DND-41 (cell line): Measurements from ENCODE around the gene CFD.

Source experiments
- ATAC-seq: fragments of 200-7000 bp; cut with Tn5 transposase; 3 replicates; pipeline ENCODE4 v1.9.1; 2021; ENCODE audit warnings: low read depth; ENCODE audit not compliant: insufficient read depth
- DNase-seq: peaks from one replicate; pipeline ENCODE4 v3.0.0-alpha.2; 2020
- H2AFZ ChIP-seq: 2 replicates; pipeline ENCODE4 v1.6.0; 2012; ENCODE audit warnings: low read depth, low read length
- H3K27ac ChIP-seq: 2 replicates; pipeline ENCODE4 v1.5.1; 2012; ENCODE audit warnings: low read length, inconsistent platforms
- H3K27me3 ChIP-seq: fragments of 200-600 bp; sonication (generic); 2 replicates; pipeline ENCODE4 v1.6.0; 2012; ENCODE audit warnings: low read length, mild to moderate bottlenecking, inconsistent platforms; ENCODE audit not compliant: insufficient read depth, poor library complexity
- H3K36me3 ChIP-seq: 2 replicates; pipeline ENCODE4 v1.5.1; 2012; ENCODE audit warnings: low read length, inconsistent platforms; ENCODE audit not compliant: insufficient read depth
- H3K4me1 ChIP-seq: 2 replicates; pipeline ENCODE4 v1.5.1; 2012; ENCODE audit warnings: mild to moderate bottlenecking, low read length; ENCODE audit not compliant: insufficient read depth
- H3K4me2 ChIP-seq: 2 replicates; pipeline ENCODE4 v1.6.0; 2012; ENCODE audit warnings: mild to moderate bottlenecking, moderate library complexity, low read length, inconsistent platforms; ENCODE audit not compliant: insufficient read depth
- H3K4me3 ChIP-seq, 2 experiments: fragments of 200-600 bp in 1 of 2; shearing (Covaris generic) in 1 of 2; 2 replicates each; pipeline ENCODE4 v1.5.1; 2012 to 2016; ENCODE audit warnings: inconsistent platforms in 2 of 2, low read length in 2 of 2, mild to moderate bottlenecking in 2 of 2, low read depth in 1 of 2, moderate library complexity in 1 of 2
- H3K79me2 ChIP-seq: 2 replicates; pipeline ENCODE4 v1.6.0; 2012; ENCODE audit warnings: low read length, inconsistent platforms; ENCODE audit not compliant: insufficient read depth
- H3K9ac ChIP-seq: 2 replicates; pipeline ENCODE4 v1.6.0; 2012; ENCODE audit warnings: low read depth, mild to moderate bottlenecking, inconsistent platforms, low read length, moderate library complexity
- H3K9me3 ChIP-seq: 2 replicates; pipeline ENCODE4 v1.5.1; 2012; ENCODE audit warnings: low read length, moderate library complexity, mild to moderate bottlenecking, inconsistent platforms; ENCODE audit not compliant: insufficient read depth, severe bottlenecking
- H4K20me1 ChIP-seq: 2 replicates; pipeline ENCODE4 v1.6.0; 2012; ENCODE audit warnings: low read length; ENCODE audit not compliant: insufficient read depth
- EZH2 ChIP-seq: IDR thresholded peaks from 3 replicates; pipeline ENCODE4 v1.6.1; 2012; ENCODE audit warnings: borderline replicate concordance, low read depth, mild to moderate bottlenecking, moderate library complexity, low read length, inconsistent platforms; ENCODE audit not compliant: severe bottlenecking
- TF ChIP-seq, protein P1 (sequence below): IDR thresholded peaks from 2 replicates; pipeline ENCODE4 v1.5.1; 2012; ENCODE audit warnings: borderline replicate concordance, low read length, moderate library complexity, mild to moderate bottlenecking; ENCODE audit not compliant: poor library complexity, severe bottlenecking; ENCODE audit errors: extremely low read depth

CFD gene

GRCh38 chr19:855566-856120 lies 3.8 kb upstream of the CFD start:
- Histone ChIP-seq H3K9ac (no peak overlapping the region), H3K4me2 (no peak overlapping the region), H2AFZ (no peak overlapping the region), H3K79me2 (no peaks in the 10 kb centered on the region), H3K9me3 (no peaks in the 10 kb centered on the region), H3K4me3 (no peak overlapping the region), H3K27me3 (no peaks in the 10 kb centered on the region), H3K4me1 (no peaks in the 10 kb centered on the region), H4K20me1 (no peaks in the 10 kb centered on the region), H3K27ac (no peak overlapping the region), H3K36me3 (no peaks in the 10 kb centered on the region)
- no peak for ATAC-seq
- no peak for DNase-seq
- TF ChIP-seq EZH2: no peak
- TF ChIP-seq, protein P1, sequence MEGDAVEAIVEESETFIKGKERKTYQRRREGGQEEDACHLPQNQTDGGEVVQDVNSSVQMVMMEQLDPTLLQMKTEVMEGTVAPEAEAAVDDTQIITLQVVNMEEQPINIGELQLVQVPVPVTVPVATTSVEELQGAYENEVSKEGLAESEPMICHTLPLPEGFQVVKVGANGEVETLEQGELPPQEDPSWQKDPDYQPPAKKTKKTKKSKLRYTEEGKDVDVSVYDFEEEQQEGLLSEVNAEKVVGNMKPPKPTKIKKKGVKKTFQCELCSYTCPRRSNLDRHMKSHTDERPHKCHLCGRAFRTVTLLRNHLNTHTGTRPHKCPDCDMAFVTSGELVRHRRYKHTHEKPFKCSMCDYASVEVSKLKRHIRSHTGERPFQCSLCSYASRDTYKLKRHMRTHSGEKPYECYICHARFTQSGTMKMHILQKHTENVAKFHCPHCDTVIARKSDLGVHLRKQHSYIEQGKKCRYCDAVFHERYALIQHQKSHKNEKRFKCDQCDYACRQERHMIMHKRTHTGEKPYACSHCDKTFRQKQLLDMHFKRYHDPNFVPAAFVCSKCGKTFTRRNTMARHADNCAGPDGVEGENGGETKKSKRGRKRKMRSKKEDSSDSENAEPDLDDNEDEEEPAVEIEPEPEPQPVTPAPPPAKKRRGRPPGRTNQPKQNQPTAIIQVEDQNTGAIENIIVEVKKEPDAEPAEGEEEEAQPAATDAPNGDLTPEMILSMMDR: no peak

GRCh38 chr19:858284-858683 lies 1.2 kb upstream of the CFD start:
- Histone ChIP-seq H2AFZ (no peak overlapping the region), H4K20me1 (no peaks in the 10 kb centered on the region), H3K4me2 (no peak overlapping the region), H3K36me3 (no peaks in the 10 kb centered on the region), H3K9ac (no peak overlapping the region), H3K27ac (no peak overlapping the region), H3K79me2 (no peaks in the 10 kb centered on the region), H3K4me1 (no peaks in the 10 kb centered on the region), H3K27me3 (no peaks in the 10 kb centered on the region), H3K4me3 (no peak overlapping the region), H3K9me3 (no peaks in the 10 kb centered on the region)
- no peak for ATAC-seq
- no peak for DNase-seq
- TF ChIP-seq, protein P1: no peak
- no peak for TF ChIP-seq EZH2

- Histone ChIP-seq H3K4me1 (peaks cover 3% of the 10 kb centered on the region), H3K79me2 (no peaks in the 10 kb centered on the region), H4K20me1 (peaks cover 3% of the 10 kb centered on the region; the same call in 1 of the 2 replicates), H3K4me2 (no peak overlapping the region), H2AFZ (no peak overlapping the region), H3K9me3 (no peaks in the 10 kb centered on the region), H3K9ac (no peak overlapping the region), H3K36me3 (no peaks in the 10 kb centered on the region), H3K27ac (no peak overlapping the region), H3K27me3 (no peaks in the 10 kb centered on the region), H3K4me3 (no peak overlapping the region)
- DNase-seq (no peak), ATAC-seq (no peak)
- no peak for TF ChIP-seq EZH2
- TF ChIP-seq, protein P1: no peak
Measured at GRCh38 chr19:861141-861755, 1.8 kb downstream of the CFD start.
